Hepatocyte (in vitro differentiated cells): ENCODE results near the gene GPRASP2. TPM values are rescaled to one million over a fixed set of nuclear protein-coding genes. Genes with fewer than 3 reads are reported as not detected.
"Not testable (repeated sequence)": the region's sequence is repeated elsewhere in the genome, so short reads cannot be mapped to it uniquely, and the experiment has no call there.

Experiments used
- DNase-seq: peaks from one replicate; pipeline ENCODE4 v3.0.0-alpha.2; 2016; ENCODE audit warnings: low spot score
- H2AFZ ChIP-seq: fragments of 200-600 bp; sonication (generic); 2 replicates; pipeline ENCODE4 v1.6.0; 2016; ENCODE audit warnings: antibody characterized with exemption, mild to moderate bottlenecking
- H3K27ac ChIP-seq: fragments of 200-600 bp; sonication (generic); 2 replicates; pipeline ENCODE4 v1.5.1; 2016; ENCODE audit warnings: mild to moderate bottlenecking
- H3K27me3 ChIP-seq: fragments of 200-600 bp; sonication (generic); 2 replicates; pipeline ENCODE4 v1.6.1; 2016
- H3K36me3 ChIP-seq: fragments of 200-600 bp; sonication (generic); replicated peaks from 2 replicates; pipeline ENCODE4 v1.5.1; 2016; ENCODE audit warnings: low read depth; ENCODE audit not compliant: insufficient read depth
- H3K4me1 ChIP-seq: fragments of 200-600 bp; sonication (generic); 2 replicates; pipeline ENCODE4 v1.5.1; 2016; ENCODE audit warnings: mild to moderate bottlenecking, moderate library complexity; ENCODE audit not compliant: insufficient read depth
- H3K4me2 ChIP-seq: fragments of 200-600 bp; sonication (generic); 2 replicates; pipeline ENCODE4 v1.6.0; 2016
- H3K4me3 ChIP-seq: fragments of 200-600 bp; sonication (generic); 2 replicates; pipeline ENCODE4 v1.5.1; 2016; ENCODE audit warnings: mild to moderate bottlenecking
- H3K79me2 ChIP-seq: fragments of 200-600 bp; sonication (generic); 2 replicates; pipeline ENCODE4 v1.6.0; 2017; ENCODE audit warnings: mild to moderate bottlenecking
- H3K9me2 ChIP-seq: fragments of 200-600 bp; sonication (generic); replicated peaks from 2 replicates; pipeline ENCODE4 v1.6.0; 2017; ENCODE audit warnings: mild to moderate bottlenecking; ENCODE audit not compliant: insufficient read depth
- H3K9me3 ChIP-seq: fragments of 200-600 bp; sonication (generic); 2 replicates; pipeline ENCODE4 v1.5.1; 2016; ENCODE audit warnings: low read depth, mild to moderate bottlenecking
- H4K20me1 ChIP-seq: fragments of 200-600 bp; sonication (generic); 2 replicates; pipeline ENCODE4 v1.6.0; 2016; ENCODE audit warnings: mild to moderate bottlenecking; ENCODE audit not compliant: insufficient read depth, poor library complexity, severe bottlenecking
- CTCF ChIP-seq: fragments of 200-600 bp; sonication (generic); IDR thresholded peaks from 2 replicates; pipeline ENCODE4 v1.5.1; 2016; ENCODE audit warnings: antibody characterized with exemption, mild to moderate bottlenecking; ENCODE audit not compliant: poor library complexity
- EZH2 ChIP-seq: fragments of 200-600 bp; sonication (generic); IDR thresholded peaks from 2 replicates; pipeline ENCODE4 v1.6.1; 2016; ENCODE audit warnings: antibody characterized with exemption, mild to moderate bottlenecking, borderline replicate concordance
- EZH2phosphoT487 ChIP-seq: fragments of 200-600 bp; sonication (generic); IDR thresholded peaks from one replicate; pipeline ENCODE4 v1.6.1; 2018; ENCODE audit warnings: antibody characterized with exemption, mild to moderate bottlenecking, low read depth, moderate library complexity; ENCODE audit not compliant: unreplicated experiment, severe bottlenecking
- WGBS: methylation state at CpG from one replicate; pipeline ENCODE4 v1.1.6; 2016; ENCODE audit warnings: low lambda C conversion rate; ENCODE audit errors: missing lambda C conversion rate; 5-methylcytosine and 5-hydroxymethylcytosine counted together
- polyA plus RNA-seq: library from polyadenylated mRNA; unstranded; fragments of >200 nt; fragmentation: Nextera tagmentation; extraction: Ambion mirVana; gene quantifications from 2 replicates; pipeline ENCODE4 v1.2.1, GENCODE V29; 2016
- total RNA-seq: library from RNA; depleted of rRNA; stranded (reverse); fragments of >200 nt; gene quantifications from 2 replicates; pipeline ENCODE4 v1.2.3, GENCODE V29; 2014

GPRASP2 gene
- total and polyA plus RNA-seq, 2 experiments from 2014 or later, result 9.3 to 27.6 TPM

GRCh38 chrX:102672856-102673255 lies 39.4 kb upstream of the GPRASP2 start:
- no peak for DNase-seq
- TF ChIP-seq EZH2, result no peak
- TF ChIP-seq CTCF, result no peak
- TF ChIP-seq EZH2phosphoT487, result no peak
- Histone ChIP-seq H3K27ac (no peak overlapping the region), H3K4me2 (no peak overlapping the region), H3K4me1 (no peaks in the 10 kb centered on the region), H3K27me3 (no peaks in the 10 kb centered on the region), H2AFZ (no peak overlapping the region), H4K20me1 (no peaks in the 10 kb centered on the region), H3K36me3 (no peaks in the 10 kb centered on the region), H3K9me2 (no peaks in the 10 kb centered on the region), H3K79me2 (peaks cover 9% of the 10 kb centered on the region), H3K4me3 (no peak overlapping the region), H3K9me3 (no peaks in the 10 kb centered on the region)
- WGBS, result 33% methylated on average over 3 of the region's 3 CpGs

DNA sequence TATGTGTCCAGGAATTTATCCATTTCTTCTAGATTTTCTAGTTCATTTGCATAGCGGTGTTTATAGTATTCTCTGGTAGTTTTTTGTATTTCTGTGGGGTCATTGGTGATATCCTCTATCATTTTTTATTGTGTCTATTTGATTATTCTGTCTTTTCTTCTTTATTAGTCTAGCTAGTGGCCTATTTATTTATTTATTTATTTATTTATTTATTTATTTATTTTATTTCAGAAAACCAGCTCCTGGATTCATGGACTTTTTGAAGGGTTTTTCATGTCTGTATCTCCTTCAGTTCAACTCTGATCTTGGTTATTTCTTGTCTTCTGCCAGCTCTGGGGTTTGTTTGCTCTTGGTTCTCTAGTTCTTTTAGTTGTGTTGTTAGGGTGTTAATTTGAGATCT lies 34.8 kb upstream of the GPRASP2 start:
- not testable (repeated sequence) for H3K9me2 ChIP-seq, H3K9me3 ChIP-seq, H2AFZ ChIP-seq, H3K4me3 ChIP-seq, H3K27me3 ChIP-seq, H3K4me1 ChIP-seq, H4K20me1 ChIP-seq, H3K27ac ChIP-seq, H3K79me2 ChIP-seq, DNase-seq, H3K36me3 ChIP-seq, H3K4me2 ChIP-seq
- 43% methylated on average over 1 of the region's 1 CpG for WGBS

DNA sequence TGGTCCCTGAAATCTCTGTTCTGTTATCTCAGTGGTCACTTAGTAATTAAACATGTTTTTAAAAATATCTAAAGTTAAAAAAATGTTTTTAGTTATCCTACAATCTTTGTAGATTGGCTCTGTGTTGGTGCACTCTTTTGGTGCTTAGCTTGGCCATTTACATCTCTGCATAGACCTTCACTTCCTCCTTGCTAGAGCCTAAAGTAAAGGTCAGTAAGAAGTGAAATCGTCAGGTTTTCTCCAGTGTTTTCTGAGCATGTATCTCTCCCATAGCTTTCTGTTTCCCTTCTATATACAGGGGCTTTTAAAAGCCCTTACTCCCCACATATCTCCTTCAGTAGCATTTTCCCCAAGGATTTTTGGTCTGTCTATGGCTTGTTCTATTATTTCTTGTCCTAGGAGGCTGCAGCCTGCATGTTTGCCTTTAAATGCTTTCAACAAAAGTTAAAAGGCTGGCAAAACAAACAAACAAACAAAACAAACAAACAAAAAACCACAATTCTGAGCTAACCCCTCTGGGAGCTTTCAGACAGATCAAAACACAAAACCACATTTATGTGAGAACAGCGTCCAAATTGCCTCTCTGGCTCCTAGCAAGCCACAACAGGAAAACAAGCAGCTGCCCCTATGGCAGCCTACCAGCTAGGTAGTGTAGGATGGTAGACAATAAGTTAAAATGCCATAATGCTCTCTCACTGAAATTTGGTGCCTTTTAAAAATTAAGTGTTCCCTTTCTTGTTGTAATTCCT lies 27.3 kb upstream of the GPRASP2 start:
- DNase-seq, result no peak
- H3K27ac ChIP-seq, result no peak overlapping the region
- H3K36me3 ChIP-seq, result no peaks in the 10 kb centered on the region
- H3K79me2 ChIP-seq, result no peaks in the 10 kb centered on the region
- WGBS, result 56% methylated on average over 2 of the region's 2 CpGs
- H2AFZ ChIP-seq, result no peak overlapping the region
- no peaks in the 10 kb centered on the region for H3K9me2 ChIP-seq
- no peak overlapping the region for H3K4me2 ChIP-seq
- no peaks in the 10 kb centered on the region for H4K20me1 ChIP-seq
- TF ChIP-seq CTCF, result no peak
- TF ChIP-seq EZH2phosphoT487, result no peak
- TF ChIP-seq EZH2, result no peak
- no peaks in the 10 kb centered on the region for H3K4me1 ChIP-seq
- peaks cover 10% of the 10 kb centered on the region for H3K9me3 ChIP-seq
- no peaks in the 10 kb centered on the region for H3K27me3 ChIP-seq
- no peak overlapping the region for H3K4me3 ChIP-seq

DNA sequence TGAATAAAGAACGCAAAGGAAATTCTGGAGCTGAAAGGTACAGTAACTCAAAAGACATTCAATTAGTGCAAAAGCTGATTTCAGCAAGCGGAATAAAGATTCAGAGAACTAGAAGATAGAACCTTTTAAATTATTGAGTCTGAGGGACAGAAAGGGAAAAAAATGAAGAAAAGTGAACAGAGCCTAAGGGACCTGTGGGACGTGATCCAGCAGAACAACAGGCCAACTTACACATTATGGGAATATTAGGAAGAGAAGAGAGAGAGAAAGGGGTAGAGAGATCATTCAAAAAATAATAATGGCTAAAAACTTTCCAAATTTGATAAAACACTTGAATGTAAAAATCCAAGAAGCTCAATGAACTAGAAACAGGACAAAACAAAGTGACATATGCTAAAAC lies 17.5 kb upstream of the GPRASP2 start:
- H3K4me3 ChIP-seq, result no peak overlapping the region
- no peak overlapping the region for H2AFZ ChIP-seq
- no peak overlapping the region for H3K4me2 ChIP-seq
- no peaks in the 10 kb centered on the region for H3K4me1 ChIP-seq
- no peak for DNase-seq
- H3K79me2 ChIP-seq, result no peaks in the 10 kb centered on the region
- WGBS, result 81% methylated on average over 3 of the region's 3 CpGs
- no peaks in the 10 kb centered on the region for H3K36me3 ChIP-seq
- no peaks in the 10 kb centered on the region for H3K9me3 ChIP-seq
- TF ChIP-seq CTCF (no peak), EZH2phosphoT487 (no peak), EZH2 (no peak)
- no peaks in the 10 kb centered on the region for H4K20me1 ChIP-seq
- H3K9me2 ChIP-seq, result no peaks in the 10 kb centered on the region
- H3K27ac ChIP-seq, result no peak overlapping the region
- no peaks in the 10 kb centered on the region for H3K27me3 ChIP-seq
